ENCODE measurements around the gene CDH26. TPM values are rescaled to one million over a fixed set of nuclear protein-coding genes. Genes with fewer than 3 reads are reported as not detected.

CDH26 gene
- total RNA-seq, 2 experiments from 2014 or later = 1.0 to 1.7 TPM

DNA sequence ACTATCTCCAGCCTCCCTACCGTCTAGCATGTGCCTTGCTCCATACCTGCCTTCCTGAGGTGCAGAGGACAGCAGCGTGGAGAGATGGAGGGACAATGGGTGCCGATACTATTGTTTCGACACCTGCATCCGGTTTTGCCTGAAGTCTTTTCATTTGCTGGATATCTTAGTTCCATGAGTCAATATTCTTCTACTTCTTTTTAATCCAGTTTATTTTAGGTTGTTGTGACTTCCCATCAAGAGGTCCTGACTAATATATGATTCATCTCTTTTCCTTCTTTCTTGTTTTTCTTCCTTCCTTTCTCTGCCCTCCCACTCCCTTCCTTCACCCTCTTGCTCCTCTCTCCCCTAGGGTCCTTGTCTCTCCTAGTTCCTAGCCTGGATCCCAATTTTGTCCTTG, 91.4 kb downstream of the CDH26 start:
- H3K4me3 Mint-ChIP-seq = no peak overlapping the region
- ChIA-PET POLR2A (no interaction called here), CTCF (no interaction called here)
- peaks cover 2% of the 10 kb centered on the region for H3K27me3 Mint-ChIP-seq
- no peaks in the 10 kb centered on the region for H3K36me3 Mint-ChIP-seq (ENCODE audit: low read depth)
- DNase-seq (no peak), ATAC-seq (no peak)
- TF ChIP-seq, protein P1, sequence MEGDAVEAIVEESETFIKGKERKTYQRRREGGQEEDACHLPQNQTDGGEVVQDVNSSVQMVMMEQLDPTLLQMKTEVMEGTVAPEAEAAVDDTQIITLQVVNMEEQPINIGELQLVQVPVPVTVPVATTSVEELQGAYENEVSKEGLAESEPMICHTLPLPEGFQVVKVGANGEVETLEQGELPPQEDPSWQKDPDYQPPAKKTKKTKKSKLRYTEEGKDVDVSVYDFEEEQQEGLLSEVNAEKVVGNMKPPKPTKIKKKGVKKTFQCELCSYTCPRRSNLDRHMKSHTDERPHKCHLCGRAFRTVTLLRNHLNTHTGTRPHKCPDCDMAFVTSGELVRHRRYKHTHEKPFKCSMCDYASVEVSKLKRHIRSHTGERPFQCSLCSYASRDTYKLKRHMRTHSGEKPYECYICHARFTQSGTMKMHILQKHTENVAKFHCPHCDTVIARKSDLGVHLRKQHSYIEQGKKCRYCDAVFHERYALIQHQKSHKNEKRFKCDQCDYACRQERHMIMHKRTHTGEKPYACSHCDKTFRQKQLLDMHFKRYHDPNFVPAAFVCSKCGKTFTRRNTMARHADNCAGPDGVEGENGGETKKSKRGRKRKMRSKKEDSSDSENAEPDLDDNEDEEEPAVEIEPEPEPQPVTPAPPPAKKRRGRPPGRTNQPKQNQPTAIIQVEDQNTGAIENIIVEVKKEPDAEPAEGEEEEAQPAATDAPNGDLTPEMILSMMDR (IDR thresholded peaks at IDR 0.05) = no peak
- H3K4me1 Mint-ChIP-seq (ENCODE audit: low read depth) = peaks cover 1% of the 10 kb centered on the region
- intact Hi-C loops (cut with micrococcal nuclease) = no loop called here
- no peak overlapping the region for H3K27ac Mint-ChIP-seq
- H3K9me3 Mint-ChIP-seq = no peaks in the 10 kb centered on the region

- DNase-seq = peak; percentile 22
- peaks cover 9% of the 10 kb centered on the region for H3K4me1 Mint-ChIP-seq (ENCODE audit: low read depth)
- TF ChIP-seq, protein P1 (IDR thresholded peaks at IDR 0.05) = no peak
- no peak for ATAC-seq
- no peaks in the 10 kb centered on the region for H3K36me3 Mint-ChIP-seq (ENCODE audit: low read depth)
- intact Hi-C loops (cut with micrococcal nuclease) = loop anchor here (10.0 kb wide), 1 partner anchor 106 kb away; the partner anchor contains the start of genes FAM217B and PPP1R3D
- POLR2A ChIA-PET = no interaction called here
- no peak overlapping the region for H3K27ac Mint-ChIP-seq
- CTCF ChIA-PET = no interaction called here
- H3K27me3 Mint-ChIP-seq = peaks cover 2% of the 10 kb centered on the region
- no peak overlapping the region for H3K4me3 Mint-ChIP-seq
- no peaks in the 10 kb centered on the region for H3K9me3 Mint-ChIP-seq
Observed at GRCh38 chr20:60050193-60050947, 92.1 kb downstream of the CDH26 start.

- ChIA-PET POLR2A (no interaction called here), CTCF (no interaction called here)
- Mint-ChIP-seq H3K36me3 (ENCODE audit: low read depth) (no peaks in the 10 kb centered on the region), H3K27me3 (peaks cover 2% of the 10 kb centered on the region), H3K9me3 (no peaks in the 10 kb centered on the region), H3K4me3 (no peak overlapping the region), H3K27ac (no peak overlapping the region), H3K4me1 (ENCODE audit: low read depth) (peaks cover 20% of the 10 kb centered on the region)
- TF ChIP-seq, protein P1 (IDR thresholded peaks at IDR 0.05) = no peak
- ATAC-seq (no peak), DNase-seq (no peak)
- intact Hi-C loops (cut with micrococcal nuclease) = loop anchor here (10.0 kb wide), 1 partner anchor 107 kb away; the partner anchor contains the start of genes FAM217B and PPP1R3D
Observed at GRCh38 chr20:60051911-60052310, 93.7 kb downstream of the CDH26 start.

GRCh38 chr20:60052322-60052721, 94.1 kb downstream of the CDH26 start:
- ChIA-PET POLR2A (no interaction called here), CTCF (no interaction called here)
- Mint-ChIP-seq H3K4me3 (no peak overlapping the region), H3K4me1 (ENCODE audit: low read depth) (peaks cover 24% of the 10 kb centered on the region), H3K9me3 (no peaks in the 10 kb centered on the region), H3K27me3 (peaks cover 2% of the 10 kb centered on the region), H3K27ac (no peak overlapping the region), H3K36me3 (ENCODE audit: low read depth) (no peaks in the 10 kb centered on the region)
- no peak for DNase-seq
- intact Hi-C loops (cut with micrococcal nuclease) = loop anchor here (10.0 kb wide), 1 partner anchor 108 kb away; the partner anchor contains the start of genes FAM217B and PPP1R3D
- ATAC-seq = no peak
- TF ChIP-seq, protein P1 (IDR thresholded peaks at IDR 0.05) = no peak

DNA sequence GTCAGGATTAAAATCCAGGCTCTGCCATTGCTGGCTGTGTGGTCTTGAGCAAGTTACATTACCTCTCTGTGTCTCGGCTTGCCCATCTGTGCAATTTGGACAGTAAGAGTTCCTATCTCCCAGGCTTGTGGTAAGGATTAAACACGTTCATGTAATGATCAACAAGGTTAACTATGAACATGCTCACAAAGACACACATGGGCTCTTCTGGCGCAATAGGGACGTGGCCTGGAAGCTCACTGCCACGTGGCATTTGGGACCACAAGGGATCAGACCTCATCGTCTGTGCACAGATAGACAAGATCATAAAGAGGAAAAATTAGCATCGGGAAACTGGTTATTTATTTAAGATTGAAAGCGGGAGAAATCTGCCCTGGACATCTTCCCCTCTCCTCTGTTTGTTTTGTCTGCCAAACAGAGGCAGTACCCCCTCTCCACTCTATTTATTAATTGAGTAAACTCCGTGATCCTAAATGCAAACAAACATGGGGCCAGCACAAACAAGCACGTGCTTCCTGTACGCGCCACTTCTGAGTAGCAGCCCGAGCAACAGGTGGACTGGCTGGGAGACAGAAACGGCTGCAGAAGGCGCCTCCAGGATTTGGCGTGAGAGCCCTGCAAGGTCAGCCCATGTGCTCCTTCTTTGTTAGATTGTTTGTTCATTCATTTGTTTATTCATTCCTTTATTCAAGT, 95.0 kb downstream of the CDH26 start:
- H3K4me3 Mint-ChIP-seq = no peak overlapping the region
- ChIA-PET CTCF (interaction anchor here (0.8 kb wide), 1 partner anchor 97 kb away, joined by 3 read pairs; no protein-coding TSS in a partner anchor), POLR2A (no interaction called here)
- H3K27ac Mint-ChIP-seq = no peak overlapping the region
- H3K4me1 Mint-ChIP-seq (ENCODE audit: low read depth) = peaks cover 33% of the 10 kb centered on the region
- ATAC-seq = no peak
- H3K27me3 Mint-ChIP-seq = peaks cover 2% of the 10 kb centered on the region
- intact Hi-C loops (cut with micrococcal nuclease) = loop anchor here (10.0 kb wide), 1 partner anchor 108 kb away; the partner anchor contains the start of genes FAM217B and PPP1R3D
- no peaks in the 10 kb centered on the region for H3K36me3 Mint-ChIP-seq (ENCODE audit: low read depth)
- H3K9me3 Mint-ChIP-seq = no peaks in the 10 kb centered on the region
- TF ChIP-seq, protein P1 (IDR thresholded peaks at IDR 0.05) = no peak
- DNase-seq = no peak

All from activated CD8-positive, alpha-beta T cell treated with anti-CD3 and anti-CD28 coated beads for 36 hours (primary cell).